A673 (cell line): Measurements from ENCODE around the gene TMEM244. TPM values are rescaled to one million over a fixed set of nuclear protein-coding genes. Genes with fewer than 3 reads are reported as not detected.
"Not testable (repeated sequence)": the region's sequence is repeated elsewhere in the genome, so short reads cannot be mapped to it uniquely, and the experiment has no call there.

Source experiments
- BruUV-seq: library from RNA; stranded (reverse); fragments of 400-500 nt; replicated peaks from 2 replicates; lab custom pipeline; 2021; lab: Mats Ljungman, UMichigan
- CTCF ChIA-PET: fragments of 300-600 bp; sonication (Branson Sonifier 250); formaldehyde crosslinking; loops from one replicate; lab custom pipeline; 2022; ENCODE audit warnings: antibody characterized with exemption; lab: Charles Lee
- POLR2A ChIA-PET: fragments of 300-600 bp; sonication (Branson Sonifier 250); formaldehyde crosslinking; loops from one replicate; lab custom pipeline; 2022; ENCODE audit warnings: antibody characterized with exemption; ENCODE audit not compliant: low non-redundant PET; lab: Charles Lee
- DNase-seq: peaks from one replicate; pipeline ENCODE4 v3.0.0-alpha.2; 2015; ENCODE audit warnings: low spot score
- H3K27ac ChIP-seq: fragments of 200-600 bp; sonication (generic); 2 replicates; pipeline ENCODE4 v1.5.1; 2016; ENCODE audit warnings: mixed run types, low read depth, mild to moderate bottlenecking, mixed read lengths, antibody characterized with exemption, low read length; ENCODE audit not compliant: poor library complexity, severe bottlenecking
- H3K27me3 ChIP-seq: fragments of 200-600 bp; sonication (generic); replicated peaks from 2 replicates; pipeline ENCODE4 v1.6.1; 2017; ENCODE audit warnings: mixed run types, low read depth, mild to moderate bottlenecking, mixed read lengths, antibody characterized with exemption, low read length; ENCODE audit not compliant: insufficient read depth, poor library complexity
- H3K36me3 ChIP-seq: fragments of 200-600 bp; sonication (generic); 2 replicates; pipeline ENCODE4 v1.6.1; 2016; ENCODE audit warnings: mixed run types, mild to moderate bottlenecking, mixed read lengths, antibody characterized with exemption, low read length; ENCODE audit not compliant: insufficient read depth, poor library complexity, severe bottlenecking
- H3K4me1 ChIP-seq: fragments of 200-600 bp; sonication (generic); 2 replicates; pipeline ENCODE4 v1.6.1; 2017; ENCODE audit warnings: mixed run types, mild to moderate bottlenecking, mixed read lengths, antibody characterized with exemption, low read length; ENCODE audit not compliant: insufficient read depth, poor library complexity, severe bottlenecking
- H3K4me3 ChIP-seq: fragments of 200-600 bp; sonication (generic); 2 replicates; pipeline ENCODE4 v1.5.1; 2016; ENCODE audit warnings: low read depth, mixed run types, mild to moderate bottlenecking, mixed read lengths, low read length; ENCODE audit not compliant: poor library complexity, severe bottlenecking
- H3K9me3 ChIP-seq: fragments of 200-600 bp; sonication (generic); 2 replicates; pipeline ENCODE4 v1.6.1; 2016; ENCODE audit warnings: mixed run types, low read depth, mild to moderate bottlenecking, mixed read lengths, antibody characterized with exemption, low read length; ENCODE audit not compliant: poor library complexity, severe bottlenecking
- CTCF ChIP-seq: fragments of 300-800, 200-600 bp; sonication (generic); conservative IDR thresholded peaks from 2 replicates; pipeline ENCODE4 v1.5.1; 2017; ENCODE audit warnings: low read depth, mild to moderate bottlenecking, antibody characterized with exemption, low read length, moderate library complexity, mixed read lengths
- EZH2 ChIP-seq: fragments of 200-600 bp; sonication (generic); IDR thresholded peaks from 2 replicates; pipeline ENCODE4 v1.6.1; 2017; ENCODE audit warnings: borderline replicate concordance, low read depth, mild to moderate bottlenecking, mixed read lengths, antibody characterized with exemption, low read length; ENCODE audit not compliant: poor library complexity, severe bottlenecking
- intact Hi-C: fragments of 100-400 bp; cut with micrococcal nuclease; formaldehyde crosslinking; loops from one replicate; pipeline ENCODE4 v1.10.0; 2022; ENCODE audit not compliant: unreplicated experiment
- total RNA-seq: library from RNA; stranded (reverse); gene quantifications from 2 replicates; pipeline ENCODE4 v1.2.3, GENCODE V29; 2021

Gene TMEM244
- total RNA-seq, 1 experiment from 2014 or later, result not detected

GRCh38 chr6:129842137-129842536 lies 19.0 kb downstream of the TMEM244 start:
- intact Hi-C loops, result no loop called here
- no TSS peak for BruUV-seq
- no peak for TF ChIP-seq EZH2
- TF ChIP-seq CTCF, result no peak
- no peak for DNase-seq
- no peak overlapping the region for H3K27ac ChIP-seq
- no peaks in the 10 kb centered on the region for H3K27me3 ChIP-seq
- peaks cover 9% of the 10 kb centered on the region for H3K4me1 ChIP-seq
- CTCF ChIA-PET, result no interaction called here
- no peak overlapping the region for H3K4me3 ChIP-seq
- POLR2A ChIA-PET, result no interaction called here
- H3K36me3 ChIP-seq, result no peaks in the 10 kb centered on the region
- H3K9me3 ChIP-seq, result no peaks in the 10 kb centered on the region

- CTCF ChIA-PET, H3K36me3 ChIP-seq, H3K27ac ChIP-seq, H3K4me3 ChIP-seq, H3K27me3 ChIP-seq, POLR2A ChIA-PET, DNase-seq, intact Hi-C loops, H3K4me1 ChIP-seq, BruUV-seq, H3K9me3 ChIP-seq: not testable (repeated sequence)
Observed at GRCh38 chr6:129839562-129839961, 21.6 kb downstream of the TMEM244 start.

GRCh38 chr6:129835691-129836090 lies 25.4 kb downstream of the TMEM244 start:
- DNase-seq, result no peak
- ChIA-PET POLR2A (interaction anchor here (0.6 kb wide), 1 partner anchor 356 kb away, joined by 6 read pairs; no protein-coding TSS in a partner anchor), CTCF (no interaction called here)
- no peaks in the 10 kb centered on the region for H3K4me1 ChIP-seq
- BruUV-seq, result no TSS peak
- intact Hi-C loops, result no loop called here
- H3K36me3 ChIP-seq, result no peaks in the 10 kb centered on the region
- no peak for TF ChIP-seq EZH2
- TF ChIP-seq CTCF, result no peak
- H3K27ac ChIP-seq, result no peak overlapping the region
- no peak overlapping the region for H3K4me3 ChIP-seq
- H3K27me3 ChIP-seq, result no peaks in the 10 kb centered on the region
- H3K9me3 ChIP-seq, result no peaks in the 10 kb centered on the region

- BruUV-seq, result no TSS peak
- H3K36me3 ChIP-seq, result no peaks in the 10 kb centered on the region
- CTCF ChIA-PET, result no interaction called here
Observed at GRCh38 chr6:129832299-129832698, 28.8 kb downstream of the TMEM244 start.

More at GRCh38 chr6:129832299-129832698, 28.8 kb downstream of the TMEM244 start:
- intact Hi-C loops, result no loop called here
- no peaks in the 10 kb centered on the region for H3K27me3 ChIP-seq
- no peak for DNase-seq
- H3K4me3 ChIP-seq, result no peak overlapping the region
- TF ChIP-seq EZH2, result no peak
- TF ChIP-seq CTCF, result no peak
- no peak overlapping the region for H3K27ac ChIP-seq
- POLR2A ChIA-PET, result no interaction called here
- H3K9me3 ChIP-seq, result no peaks in the 10 kb centered on the region
- H3K4me1 ChIP-seq, result no peaks in the 10 kb centered on the region
